Amniotic stem cell (primary cell): ENCODE measurements around the gene DUS2.

Source experiments
- DNase-seq: peaks from one replicate; lab custom pipeline; 2025; lab: John Stamatoyannopoulos, UW

The DUS2 gene

GRCh38 chr16:68126395-68126794, 103.3 kb downstream of the DUS2 start:
- DNase-seq: no peak

- no peak for DNase-seq
Observed at GRCh38 chr16:68128577-68129305, 105.7 kb downstream of the DUS2 start.
